ENCODE measurements around the gene TNC.

The TNC gene

DNA sequence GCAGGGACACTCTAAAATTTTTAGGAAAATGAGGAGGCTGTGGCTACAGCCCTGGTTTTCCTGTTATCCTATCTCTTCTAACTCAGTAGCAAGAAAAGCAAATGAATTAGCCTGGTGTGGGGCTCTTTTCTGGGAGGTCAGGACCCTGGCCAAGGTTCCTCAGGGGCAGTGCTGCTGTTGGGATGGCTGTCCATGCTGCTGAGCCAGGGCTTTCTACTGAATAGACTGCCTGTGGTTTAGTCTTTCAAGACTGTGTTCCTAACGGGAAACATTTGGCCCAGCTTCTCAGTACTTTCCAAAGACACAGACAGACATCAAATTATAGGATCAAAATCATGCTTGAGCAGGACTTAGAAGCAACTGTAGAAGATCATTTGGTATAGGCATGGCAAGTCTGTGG is 18.1 kb downstream of the TNC start:
- Histone ChIP-seq H3K36me3 (ENCODE audit: control insufficient read depth, insufficient read depth, low read length) (no peaks in the 10 kb centered on the region), H3K4me3 (ENCODE audit: low read depth, low read length) (no peak overlapping the region), H3K9ac (no peak overlapping the region), H2AFZ (no peak overlapping the region), H3K27me3 (ENCODE audit: control insufficient read depth, insufficient read depth, low read length) (no peaks in the 10 kb centered on the region), H3K4me2 (ENCODE audit: low read length) (no peak overlapping the region), H3K4me1 (no peaks in the 10 kb centered on the region), H3K27ac (no peak overlapping the region), H3K9me3 (ENCODE audit: control insufficient read depth, low read length) (no peaks in the 10 kb centered on the region), H3K79me2 (no peaks in the 10 kb centered on the region)
- TF ChIP-seq, protein P1, sequence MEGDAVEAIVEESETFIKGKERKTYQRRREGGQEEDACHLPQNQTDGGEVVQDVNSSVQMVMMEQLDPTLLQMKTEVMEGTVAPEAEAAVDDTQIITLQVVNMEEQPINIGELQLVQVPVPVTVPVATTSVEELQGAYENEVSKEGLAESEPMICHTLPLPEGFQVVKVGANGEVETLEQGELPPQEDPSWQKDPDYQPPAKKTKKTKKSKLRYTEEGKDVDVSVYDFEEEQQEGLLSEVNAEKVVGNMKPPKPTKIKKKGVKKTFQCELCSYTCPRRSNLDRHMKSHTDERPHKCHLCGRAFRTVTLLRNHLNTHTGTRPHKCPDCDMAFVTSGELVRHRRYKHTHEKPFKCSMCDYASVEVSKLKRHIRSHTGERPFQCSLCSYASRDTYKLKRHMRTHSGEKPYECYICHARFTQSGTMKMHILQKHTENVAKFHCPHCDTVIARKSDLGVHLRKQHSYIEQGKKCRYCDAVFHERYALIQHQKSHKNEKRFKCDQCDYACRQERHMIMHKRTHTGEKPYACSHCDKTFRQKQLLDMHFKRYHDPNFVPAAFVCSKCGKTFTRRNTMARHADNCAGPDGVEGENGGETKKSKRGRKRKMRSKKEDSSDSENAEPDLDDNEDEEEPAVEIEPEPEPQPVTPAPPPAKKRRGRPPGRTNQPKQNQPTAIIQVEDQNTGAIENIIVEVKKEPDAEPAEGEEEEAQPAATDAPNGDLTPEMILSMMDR (IDR thresholded peaks at IDR 0.05) = no peak

DNA sequence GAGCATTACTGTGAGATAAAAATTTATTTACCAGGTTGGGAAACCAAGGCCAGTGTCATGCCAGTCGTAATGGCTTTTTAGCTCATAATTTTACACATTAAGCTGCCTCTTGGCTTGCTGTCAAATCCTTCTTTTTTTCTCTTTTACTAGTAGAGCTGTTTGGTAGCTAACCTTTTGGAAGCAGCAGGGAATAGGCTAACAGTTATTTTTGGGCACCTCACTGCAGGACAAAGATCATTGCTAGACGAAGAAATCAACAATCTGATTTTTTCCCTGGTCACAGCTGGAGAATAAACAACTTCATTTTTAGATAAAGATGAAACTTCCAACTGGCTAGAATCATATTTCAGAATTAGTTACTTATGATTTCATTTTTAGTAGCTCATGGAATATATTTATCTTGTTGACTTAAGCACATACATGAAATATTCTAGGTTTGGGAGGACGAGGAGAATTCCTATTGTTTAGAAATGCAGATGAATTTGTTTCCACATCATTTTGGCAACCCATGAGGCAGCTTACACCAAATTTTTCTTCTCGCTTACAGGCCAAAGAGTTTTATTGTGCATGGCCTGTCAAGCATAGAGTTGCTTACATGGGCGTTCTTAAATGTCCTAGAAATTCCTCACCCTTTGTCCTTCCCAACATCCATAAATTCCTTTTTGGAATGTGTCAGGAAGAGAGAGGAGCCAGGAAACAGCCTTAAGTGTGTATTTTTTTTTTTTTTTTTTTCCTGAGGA is 19.6 kb downstream of the TNC start:
- Histone ChIP-seq H3K4me1 (no peaks in the 10 kb centered on the region), H2AFZ (no peak overlapping the region), H3K79me2 (no peaks in the 10 kb centered on the region), H3K9ac (no peak overlapping the region), H3K27me3 (ENCODE audit: control insufficient read depth, insufficient read depth, low read length) (no peaks in the 10 kb centered on the region), H3K9me3 (ENCODE audit: control insufficient read depth, low read length) (no peaks in the 10 kb centered on the region), H3K27ac (no peak overlapping the region), H3K4me3 (ENCODE audit: low read depth, low read length) (no peak overlapping the region), H3K4me2 (ENCODE audit: low read length) (no peak overlapping the region), H3K36me3 (ENCODE audit: control insufficient read depth, insufficient read depth, low read length) (no peaks in the 10 kb centered on the region)
- TF ChIP-seq, protein P1 (IDR thresholded peaks at IDR 0.05) = no peak

DNA sequence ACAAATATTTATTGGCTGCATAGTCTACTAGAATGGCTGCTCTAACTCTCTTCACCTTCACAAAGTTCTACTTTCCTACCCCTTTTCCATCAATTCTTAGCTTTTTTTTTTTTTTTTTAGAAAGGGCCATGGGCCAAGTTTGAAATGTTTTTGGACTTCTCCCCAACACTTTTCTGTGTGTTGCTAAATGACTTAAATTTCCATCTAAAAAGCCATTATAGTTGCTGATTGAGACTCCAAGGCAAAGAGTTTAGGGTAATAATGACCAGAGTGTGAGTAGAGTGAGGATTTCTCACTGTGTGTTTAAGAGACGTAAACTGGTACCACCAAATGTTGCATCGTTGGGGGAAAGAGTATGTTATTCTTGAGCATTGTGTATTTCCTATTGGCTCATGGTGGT is 24.4 kb downstream of the TNC start:
- Histone ChIP-seq H3K4me2 (ENCODE audit: low read length) (no peak overlapping the region), H2AFZ (no peak overlapping the region), H3K4me1 (no peaks in the 10 kb centered on the region), H3K27me3 (ENCODE audit: control insufficient read depth, insufficient read depth, low read length) (no peaks in the 10 kb centered on the region), H3K4me3 (ENCODE audit: low read depth, low read length) (no peak overlapping the region), H3K9ac (no peak overlapping the region), H3K36me3 (ENCODE audit: control insufficient read depth, insufficient read depth, low read length) (no peaks in the 10 kb centered on the region), H3K27ac (no peak overlapping the region), H3K79me2 (no peaks in the 10 kb centered on the region), H3K9me3 (ENCODE audit: control insufficient read depth, low read length) (no peaks in the 10 kb centered on the region)
- TF ChIP-seq, protein P1 (IDR thresholded peaks at IDR 0.05) = no peak

DNA sequence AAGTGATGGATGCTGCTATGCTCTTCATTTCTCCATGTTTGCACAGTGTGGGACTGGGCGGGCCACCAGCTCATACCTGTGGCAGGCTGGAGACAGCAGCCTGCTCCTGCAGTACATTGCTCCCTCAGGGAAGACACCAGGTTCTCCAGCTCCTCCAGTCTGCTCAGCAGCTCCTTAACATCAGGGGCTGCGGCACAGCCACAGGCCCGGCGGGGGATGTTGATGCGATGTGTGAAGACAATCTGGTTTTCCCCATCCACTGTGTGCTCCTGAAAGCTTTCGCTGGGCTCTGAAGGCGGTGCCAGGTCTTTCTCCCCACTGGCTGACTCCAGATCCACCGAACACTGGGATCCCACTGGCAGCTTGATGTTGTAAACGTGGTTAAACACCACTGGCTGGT is 27.5 kb downstream of the TNC start:
- H3K4me3 ChIP-seq (ENCODE audit: low read depth, low read length) = no peak overlapping the region
- no peaks in the 10 kb centered on the region for H3K79me2 ChIP-seq
- H3K27ac ChIP-seq = no peak overlapping the region
- H3K36me3 ChIP-seq (ENCODE audit: control insufficient read depth, insufficient read depth, low read length) = no peaks in the 10 kb centered on the region
- no peak overlapping the region for H2AFZ ChIP-seq
- no peak overlapping the region for H3K9ac ChIP-seq
- no peaks in the 10 kb centered on the region for H3K4me1 ChIP-seq
- H3K9me3 ChIP-seq (ENCODE audit: control insufficient read depth, low read length) = no peaks in the 10 kb centered on the region
- no peak overlapping the region for H3K4me2 ChIP-seq (ENCODE audit: low read length)
- TF ChIP-seq, protein P1 (IDR thresholded peaks at IDR 0.05) = no peak
- H3K27me3 ChIP-seq (ENCODE audit: control insufficient read depth, insufficient read depth, low read length) = no peaks in the 10 kb centered on the region

DNA sequence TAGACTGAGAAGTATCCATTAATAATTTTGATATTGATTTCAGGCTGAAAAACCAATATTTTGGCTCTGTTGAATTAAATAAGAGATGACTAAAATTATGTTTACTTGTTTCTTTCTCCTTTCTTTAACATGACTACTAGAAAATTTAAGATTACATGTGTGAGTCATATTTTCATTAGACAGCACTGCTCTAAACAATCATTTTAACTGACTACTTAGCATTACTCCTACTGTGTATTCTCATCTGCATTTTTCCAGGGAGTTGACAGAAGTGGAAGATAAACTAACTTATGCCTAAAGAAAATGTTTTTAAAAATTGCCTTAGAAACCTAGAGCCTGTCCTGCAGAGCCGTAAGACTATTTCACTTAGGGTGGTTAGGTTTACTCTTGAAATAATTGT is 29.1 kb downstream of the TNC start:
- Histone ChIP-seq H3K4me2 (ENCODE audit: low read length) (no peak overlapping the region), H3K4me1 (no peaks in the 10 kb centered on the region), H3K79me2 (no peaks in the 10 kb centered on the region), H3K27me3 (ENCODE audit: control insufficient read depth, insufficient read depth, low read length) (no peaks in the 10 kb centered on the region), H3K9ac (no peak overlapping the region), H3K9me3 (ENCODE audit: control insufficient read depth, low read length) (no peaks in the 10 kb centered on the region), H2AFZ (no peak overlapping the region), H3K27ac (no peak overlapping the region), H3K4me3 (ENCODE audit: low read depth, low read length) (no peak overlapping the region), H3K36me3 (ENCODE audit: control insufficient read depth, insufficient read depth, low read length) (no peaks in the 10 kb centered on the region)
- TF ChIP-seq, protein P1 (IDR thresholded peaks at IDR 0.05) = no peak

Measured in parathyroid adenoma (tissue), 2 donors.